ENCODE measurements around the gene HMGCR.

DNA sequence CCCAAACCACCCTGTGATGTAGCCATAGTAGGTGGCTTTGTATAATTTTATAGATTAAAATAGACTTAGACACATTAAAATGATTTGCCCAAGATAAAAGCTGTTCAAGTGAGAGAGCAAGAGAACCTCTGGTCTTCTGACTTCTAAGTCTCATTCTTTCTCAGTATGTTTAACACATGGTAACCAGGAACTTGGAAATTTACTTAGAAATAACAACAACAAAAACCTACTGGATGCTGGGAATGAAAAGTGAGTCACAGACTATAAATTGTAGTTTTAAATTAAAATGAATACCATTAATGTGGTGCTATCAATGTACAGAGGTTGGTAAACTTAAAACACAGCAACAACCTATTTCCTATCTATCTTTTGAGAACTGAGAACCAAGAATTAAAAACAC, 30.4 kb downstream of the HMGCR start:
- TF ChIP-seq ATF1 (CRISPR knock-in tag; IDR thresholded peaks at IDR 0.05) (no peak), MLX (CRISPR knock-in tag; IDR thresholded peaks at IDR 0.05) (no peak), CTCF (IDR thresholded peaks at IDR 0.05) (no peak), ZNF263 (CRISPR knock-in tag; IDR thresholded peaks at IDR 0.05; ENCODE audit: low read depth) (no peak)
- TF ChIP-seq, protein P1, sequence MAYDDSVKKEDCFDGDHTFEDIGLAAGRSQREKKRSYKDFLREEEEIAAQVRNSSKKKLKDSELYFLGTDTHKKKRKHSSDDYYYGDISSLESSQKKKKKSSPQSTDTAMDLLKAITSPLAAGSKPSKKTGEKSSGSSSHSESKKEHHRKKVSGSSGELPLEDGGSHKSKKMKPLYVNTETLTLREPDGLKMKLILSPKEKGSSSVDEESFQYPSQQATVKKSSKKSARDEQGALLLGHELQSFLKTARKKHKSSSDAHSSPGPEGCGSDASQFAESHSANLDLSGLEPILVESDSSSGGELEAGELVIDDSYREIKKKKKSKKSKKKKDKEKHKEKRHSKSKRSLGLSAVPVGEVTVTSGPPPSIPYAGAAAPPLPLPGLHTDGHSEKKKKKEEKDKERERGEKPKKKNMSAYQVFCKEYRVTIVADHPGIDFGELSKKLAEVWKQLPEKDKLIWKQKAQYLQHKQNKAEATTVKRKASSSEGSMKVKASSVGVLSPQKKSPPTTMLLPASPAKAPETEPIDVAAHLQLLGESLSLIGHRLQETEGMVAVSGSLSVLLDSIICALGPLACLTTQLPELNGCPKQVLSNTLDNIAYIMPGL (CRISPR knock-in tag; IDR thresholded peaks at IDR 0.05), result no peak

Measured in WTC11 (cell line).